CD4-positive, alpha-beta memory T cell (primary cell): Measurements from ENCODE around the gene TMEM135. TPM values are rescaled to one million over a fixed set of nuclear protein-coding genes. Genes with fewer than 3 reads are reported as not detected.
"Not testable (repeated sequence)": the region's sequence is repeated elsewhere in the genome, so short reads cannot be mapped to it uniquely, and the experiment has no call there.

Experiments used
- CTCF ChIA-PET: fragments of 350-600 bp; sonication (Branson Sonifier 250); formaldehyde crosslinking; loops from one replicate; lab custom pipeline; 2021; ENCODE audit warnings: inconsistent platforms; ENCODE audit not compliant: partially characterized antibody; lab: Charles Lee
- POLR2A ChIA-PET: fragments of 350-600 bp; sonication (Branson Sonifier 250); formaldehyde crosslinking; loops from one replicate; lab custom pipeline; 2021; ENCODE audit not compliant: partially characterized antibody; lab: Charles Lee
- DNase-seq, 5 donors: peaks; one replicate each; pipeline versions ENCODE4 v3.0.0 to v3.0.0-alpha.2; 2020 to 2022; ENCODE audit warnings: mixed read lengths in 1 of 5
- H3K27ac ChIP-seq: one replicate; pipeline ENCODE4 v1.7.0; 2013; ENCODE audit warnings: low read depth, low read length
- H3K27me3 ChIP-seq: 2 replicates; pipeline ENCODE4 v1.7.0; 2013; ENCODE audit warnings: mild to moderate bottlenecking, low read length, moderate library complexity; ENCODE audit not compliant: insufficient read depth
- H3K36me3 ChIP-seq: 2 replicates; pipeline ENCODE4 v1.7.0; 2013; ENCODE audit warnings: mild to moderate bottlenecking, low read length, moderate library complexity; ENCODE audit not compliant: insufficient read depth
- H3K4me1 ChIP-seq: 2 replicates; pipeline ENCODE4 v1.7.0; 2013; ENCODE audit warnings: mild to moderate bottlenecking, low read length, moderate library complexity; ENCODE audit not compliant: insufficient read depth
- H3K4me3 ChIP-seq, 2 donors: one replicate each; pipeline ENCODE4 v1.7.0; 2013; ENCODE audit warnings: low read length in 2 of 2, mild to moderate bottlenecking in 1 of 2
- H3K9me3 ChIP-seq, 2 donors: one replicate each; pipeline ENCODE4 v1.7.0; 2013; ENCODE audit warnings: low read length in 2 of 2, control low read depth in 1 of 2; ENCODE audit not compliant: control insufficient read depth in 1 of 2
- H3K27ac Mint-ChIP-seq, 7 donors: one replicate each; pipeline ENCODE4 v1.8.0; 2020 to 2021; ENCODE audit warnings: mixed read lengths in 7 of 7, mild to moderate bottlenecking in 6 of 7, inconsistent platforms in 3 of 7, moderate library complexity in 3 of 7
- H3K27me3 Mint-ChIP-seq, 2 donors: one replicate each; pipeline ENCODE4 v1.8.0; 2020 to 2021; ENCODE audit warnings: mixed read lengths in 2 of 2
- H3K36me3 Mint-ChIP-seq, 2 donors: one replicate each; pipeline ENCODE4 v1.8.0; 2020 to 2021; ENCODE audit warnings: mixed read lengths in 2 of 2, inconsistent platforms in 1 of 2, mild to moderate bottlenecking in 1 of 2
- H3K4me1 Mint-ChIP-seq, 4 donors: one replicate each; pipeline ENCODE4 v1.8.0; 2020 to 2021; ENCODE audit warnings: mixed read lengths in 4 of 4, mild to moderate bottlenecking in 1 of 4
- H3K4me3 Mint-ChIP-seq, 8 donors: one replicate each; pipeline ENCODE4 v1.8.0; 2020 to 2021; ENCODE audit warnings: mixed read lengths in 8 of 8, mild to moderate bottlenecking in 7 of 8, moderate library complexity in 6 of 8, inconsistent platforms in 3 of 8
- H3K9me3 Mint-ChIP-seq, 8 donors: one replicate each; pipeline ENCODE4 v1.8.0; 2020 to 2021; ENCODE audit warnings: mixed read lengths in 8 of 8, mild to moderate bottlenecking in 5 of 8, inconsistent platforms in 3 of 8, moderate library complexity in 1 of 8
- intact Hi-C: fragments of 100-400 bp; cut with micrococcal nuclease; formaldehyde crosslinking; loops from one replicate; pipeline ENCODE4 v1.15.1; 2023
- polyA plus RNA-seq, 2 donors: library from polyadenylated mRNA; unstranded; fragments of 300-500 nt; fragmentation: Illumina TruSeq; gene quantifications; one replicate each; pipeline ENCODE4 v1.2.3, GENCODE V29; 2021
- total RNA-seq, 2 experiments: library from RNA; stranded (reverse); gene quantifications; one replicate each; pipeline ENCODE4 v1.2.3, GENCODE V29; 2021

The TMEM135 gene
- total RNA-seq = 10 to 100 TPM in 1 of 2 experiments, 1 to 10 TPM in 1; 9.1 to 11.2 TPM
- polyA plus RNA-seq = 10 to 100 TPM in 1 of 2 donors, 1 to 10 TPM in 1; 6.6 to 12.4 TPM

GRCh38 chr11:87037450-87038234 lies at the start of gene TMEM135:
TSS of gene TMEM135 (plus strand) at chr11:87037934. CDS start at chr11:87038046, 112 bp downstream.
- peaks cover 28 to 60% (median 42%) of the 10 kb centered on the region in 4 donors for H3K4me1 Mint-ChIP-seq
- Histone ChIP-seq H3K9me3 (no peaks in the 10 kb centered on the region), H3K4me1 (peaks cover 27% of the 10 kb centered on the region), H3K27me3 (no peaks in the 10 kb centered on the region), H3K4me3 (peak within 1 kb of the TSS; percentile 86 to 96), H3K36me3 (no peaks in the 10 kb centered on the region), H3K27ac (peak within 1 kb of the TSS; percentile 57)
- CTCF ChIA-PET = interaction anchor here (1.0 to 1.5 kb wide), 3 partner anchors 32 to 60 kb away, joined by 3 to 4 read pairs (median 3); no protein-coding TSS in a partner anchor
- POLR2A ChIA-PET = interaction anchor here (0.7 to 2.0 kb wide), 2 partner anchors 44 to 74 kb away, joined by 3 to 7 read pairs; no protein-coding TSS in a partner anchor
- H3K27ac Mint-ChIP-seq = peak within 1 kb of the TSS; percentile 79 to 95 (median 94)
- peak within 1 kb of the TSS; percentile 94 to 99 (median 96) for H3K4me3 Mint-ChIP-seq
- H3K36me3 Mint-ChIP-seq = peaks cover 10 to 14% of the 10 kb centered on the region in 2 donors
- no peaks in the 10 kb centered on the region for H3K27me3 Mint-ChIP-seq
- intact Hi-C loops = loop anchor here (2.0 to 5.0 kb wide), 2 partner anchors 43 to 1300 kb away; partner anchors contain the start of gene CTSC
- peak; percentile 89 to 91 (median 90) for DNase-seq
- no peaks in the 10 kb centered on the region for H3K9me3 Mint-ChIP-seq

DNA sequence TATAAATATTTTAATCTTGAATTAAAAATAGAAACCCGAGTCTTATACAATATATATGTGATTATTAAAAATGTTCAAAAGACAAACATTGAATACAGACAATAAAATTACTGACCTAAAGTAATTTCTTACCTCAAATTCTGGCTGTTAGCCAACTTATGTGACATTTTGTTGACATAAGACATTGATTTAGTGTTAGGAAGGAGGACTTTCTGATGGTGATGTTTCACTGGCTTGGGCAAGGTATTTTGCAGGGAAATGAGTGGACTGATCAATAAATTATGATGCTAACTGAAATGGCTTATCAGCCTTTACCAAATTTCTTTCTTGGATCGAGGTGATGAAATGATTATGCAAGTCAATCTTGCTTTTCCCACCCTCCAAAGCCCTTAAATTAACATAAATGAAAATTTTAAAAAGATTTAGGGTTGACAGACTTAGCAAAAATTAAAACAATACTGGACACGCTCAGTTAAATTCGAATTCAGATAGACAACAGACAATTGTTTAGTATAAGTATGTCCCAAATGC lies 49.3 kb upstream of the TMEM135 start:
- no peaks in the 10 kb centered on the region for H3K36me3 Mint-ChIP-seq
- no peak overlapping the region for H3K4me3 Mint-ChIP-seq
- Histone ChIP-seq H3K4me1 (no peaks in the 10 kb centered on the region), H3K36me3 (no peaks in the 10 kb centered on the region), H3K27ac (no peak overlapping the region), H3K27me3 (no peaks in the 10 kb centered on the region), H3K9me3 (no peaks in the 10 kb centered on the region), H3K4me3 (no peak overlapping the region)
- H3K9me3 Mint-ChIP-seq = no peaks in the 10 kb centered on the region
- peaks cover 0 to 2% of the 10 kb centered on the region in 2 donors for H3K27me3 Mint-ChIP-seq
- no peaks in the 10 kb centered on the region for H3K4me1 Mint-ChIP-seq
- intact Hi-C loops = no loop called here
- ChIA-PET POLR2A (no interaction called here), CTCF (no interaction called here)
- DNase-seq = no peak
- no peak overlapping the region for H3K27ac Mint-ChIP-seq

- Mint-ChIP-seq H3K9me3 (no peaks in the 10 kb centered on the region), H3K27me3 (peaks cover 0 to 2% of the 10 kb centered on the region in 2 donors), H3K36me3 (no peaks in the 10 kb centered on the region), H3K4me3 (no peak overlapping the region), H3K4me1 (no peaks in the 10 kb centered on the region), H3K27ac (no peak overlapping the region)
- ChIA-PET CTCF (interaction anchor here (1.1 kb wide), 1 partner anchor 14 kb away, joined by 4 read pairs; no protein-coding TSS in a partner anchor), POLR2A (no interaction called here)
- intact Hi-C loops = no loop called here
- no peaks in the 10 kb centered on the region for H3K36me3 ChIP-seq
- H3K4me1 ChIP-seq = no peaks in the 10 kb centered on the region
- H3K27ac ChIP-seq = no peak overlapping the region
- H3K4me3 ChIP-seq = no peak overlapping the region
- H3K27me3 ChIP-seq = no peaks in the 10 kb centered on the region
- DNase-seq = no peak
- H3K9me3 ChIP-seq = no peaks in the 10 kb centered on the region
Observed at GRCh38 chr11:86990031-86990430, 47.7 kb upstream of the TMEM135 start.

DNA sequence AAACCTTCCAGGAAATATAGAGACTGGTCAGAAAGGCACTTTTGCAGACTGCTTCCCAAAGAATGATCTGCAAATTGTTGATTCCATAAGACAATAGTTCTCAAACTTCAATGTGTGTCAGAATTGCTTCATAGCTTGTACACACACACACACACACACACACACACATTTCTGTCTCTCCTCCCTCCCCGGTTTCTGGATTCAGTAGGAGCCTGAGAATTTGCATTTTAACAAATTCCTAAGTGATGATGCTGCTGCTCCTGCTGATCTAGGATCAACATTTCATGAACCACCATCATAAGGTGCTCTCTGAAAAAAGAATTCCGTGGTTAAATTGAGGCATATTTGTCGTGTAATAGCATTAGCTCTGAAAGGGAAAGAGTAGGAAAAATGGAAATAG lies 47.2 kb upstream of the TMEM135 start:
- intact Hi-C loops = no loop called here
- ChIA-PET POLR2A (no interaction called here), CTCF (no interaction called here)
- H3K27me3 ChIP-seq = no peaks in the 10 kb centered on the region
- H3K36me3 ChIP-seq = no peaks in the 10 kb centered on the region
- Mint-ChIP-seq H3K36me3 (no peaks in the 10 kb centered on the region), H3K4me3 (no peak overlapping the region), H3K9me3 (no peaks in the 10 kb centered on the region), H3K27me3 (peaks cover 0 to 2% of the 10 kb centered on the region in 2 donors), H3K27ac (no peak overlapping the region), H3K4me1 (no peaks in the 10 kb centered on the region)
- no peak overlapping the region for H3K4me3 ChIP-seq
- no peaks in the 10 kb centered on the region for H3K9me3 ChIP-seq
- no peak overlapping the region for H3K27ac ChIP-seq
- no peak for DNase-seq
- H3K4me1 ChIP-seq = no peaks in the 10 kb centered on the region

DNA sequence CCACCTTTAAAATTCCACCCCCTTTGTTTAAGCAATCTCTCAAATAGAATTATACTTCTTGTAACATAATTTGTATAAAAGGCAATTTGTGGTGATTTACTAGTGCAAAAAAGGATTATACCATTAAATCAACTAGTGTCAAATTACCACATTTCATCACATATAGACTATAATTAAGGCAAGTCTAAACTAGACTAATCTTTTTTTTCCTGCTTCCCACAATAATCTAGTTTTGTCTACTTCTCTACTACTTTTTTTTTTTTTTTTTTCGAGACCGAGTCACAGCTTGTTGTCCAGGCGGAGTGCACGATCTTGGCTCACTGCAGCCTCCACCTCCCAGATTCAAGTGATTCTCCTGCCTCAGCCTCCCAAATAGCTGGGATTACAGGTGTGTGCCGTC lies 46.4 kb upstream of the TMEM135 start:
- no peak overlapping the region for H3K4me3 ChIP-seq
- Mint-ChIP-seq H3K9me3 (no peaks in the 10 kb centered on the region), H3K27me3 (peaks cover 0 to 2% of the 10 kb centered on the region in 2 donors), H3K4me1 (no peaks in the 10 kb centered on the region), H3K27ac (no peak overlapping the region), H3K36me3 (no peaks in the 10 kb centered on the region), H3K4me3 (no peak overlapping the region)
- POLR2A ChIA-PET = no interaction called here
- H3K27me3 ChIP-seq = no peaks in the 10 kb centered on the region
- no peaks in the 10 kb centered on the region for H3K4me1 ChIP-seq
- H3K36me3 ChIP-seq = no peaks in the 10 kb centered on the region
- no peaks in the 10 kb centered on the region for H3K9me3 ChIP-seq
- intact Hi-C loops = no loop called here
- no peak overlapping the region for H3K27ac ChIP-seq
- DNase-seq = no peak
- CTCF ChIA-PET = no interaction called here

DNA sequence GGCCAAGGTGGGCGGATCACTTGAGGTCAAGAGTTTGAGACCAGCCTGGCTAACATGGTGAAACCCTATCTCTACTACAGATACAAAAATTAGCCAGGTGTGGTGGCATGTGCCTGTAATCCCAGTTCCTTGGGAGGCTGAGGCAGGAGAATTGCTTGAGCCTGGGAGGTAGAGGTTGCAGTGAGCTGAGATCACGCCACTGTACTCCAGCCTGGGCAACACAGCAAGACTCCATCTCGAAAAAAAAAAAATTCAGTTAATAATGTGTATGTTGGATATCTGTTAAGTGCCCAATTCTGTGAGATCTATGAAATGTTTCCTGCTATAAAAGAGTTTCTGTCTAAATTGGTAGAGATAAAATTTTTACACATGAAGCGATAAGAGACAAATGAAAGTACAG lies 45.4 kb upstream of the TMEM135 start:
- DNase-seq, H3K9me3 ChIP-seq, intact Hi-C loops, H3K27ac Mint-ChIP-seq, H3K4me1 Mint-ChIP-seq, H3K27me3 ChIP-seq, H3K4me3 Mint-ChIP-seq, H3K9me3 Mint-ChIP-seq, POLR2A ChIA-PET, H3K36me3 ChIP-seq, H3K4me1 ChIP-seq, CTCF ChIA-PET, H3K27ac ChIP-seq, H3K36me3 Mint-ChIP-seq, H3K27me3 Mint-ChIP-seq, H3K4me3 ChIP-seq: not testable (repeated sequence)

- no peak overlapping the region for H3K4me3 Mint-ChIP-seq
- POLR2A ChIA-PET = no interaction called here
- no peaks in the 10 kb centered on the region for H3K9me3 Mint-ChIP-seq
- intact Hi-C loops = no loop called here
- H3K36me3 ChIP-seq = no peaks in the 10 kb centered on the region
- H3K27ac ChIP-seq = no peak overlapping the region
- CTCF ChIA-PET = interaction anchor here (1.3 kb wide), 1 partner anchor 10 kb away, joined by 3 read pairs; no protein-coding TSS in a partner anchor
- H3K4me3 ChIP-seq = no peak overlapping the region
- no peaks in the 10 kb centered on the region for H3K27me3 ChIP-seq
- no peak overlapping the region for H3K27ac Mint-ChIP-seq
- H3K4me1 Mint-ChIP-seq = no peaks in the 10 kb centered on the region
- H3K27me3 Mint-ChIP-seq = peaks cover 0 to 2% of the 10 kb centered on the region in 2 donors
- DNase-seq = no peak
- no peaks in the 10 kb centered on the region for H3K4me1 ChIP-seq
- H3K9me3 ChIP-seq = no peaks in the 10 kb centered on the region
- H3K36me3 Mint-ChIP-seq = no peaks in the 10 kb centered on the region
Observed at GRCh38 chr11:86993031-86993430, 44.7 kb upstream of the TMEM135 start.
